WTC11 (cell line): Measurements from ENCODE around the gene ANTXR1.

Experiments
- AFF4 ChIP-seq: sonication (generic); formaldehyde crosslinking; IDR thresholded peaks from 2 replicates; pipeline ENCODE4 v1.8.1; 2023; ENCODE audit warnings: mild to moderate bottlenecking, missing genetic modification reagents, borderline replicate concordance
- CREB1 ChIP-seq: sonication (generic); formaldehyde crosslinking; IDR thresholded peaks from 2 replicates; pipeline ENCODE4 v1.8.0; 2023; ENCODE audit warnings: mild to moderate bottlenecking, missing genetic modification reagents
- CTCF ChIP-seq: fragments of 200-600 bp; IDR thresholded peaks from 2 replicates; pipeline ENCODE4 v1.8.0; 2022; ENCODE audit warnings: antibody characterized with exemption
- FOXP1 ChIP-seq: sonication (generic); formaldehyde crosslinking; IDR thresholded peaks from 2 replicates; pipeline ENCODE4 v1.8.0; 2022; ENCODE audit warnings: missing genetic modification reagents, mild to moderate bottlenecking, moderate library complexity, borderline replicate concordance
- GABPB1 ChIP-seq: sonication (generic); formaldehyde crosslinking; IDR thresholded peaks from 2 replicates; pipeline ENCODE4 v1.8.1; 2023; ENCODE audit warnings: mild to moderate bottlenecking, missing genetic modification reagents
- OVOL2 ChIP-seq: fragments of 250-450 bp; sonication (Bioruptor Pico); IDR thresholded peaks from 2 replicates; pipeline ENCODE4 v1.9.0; 2021; ENCODE audit warnings: mild to moderate bottlenecking, borderline replicate concordance
- STAT6 ChIP-seq: sonication (generic); formaldehyde crosslinking; conservative IDR thresholded peaks from 2 replicates; pipeline ENCODE4 v1.8.1; 2023; ENCODE audit warnings: mild to moderate bottlenecking, low read depth, missing genetic modification reagents, moderate library complexity
- ZNF396 ChIP-seq: fragments of 250-450 bp; sonication (Bioruptor Pico); IDR thresholded peaks from 2 replicates; pipeline ENCODE4 v1.8.0; 2021; ENCODE audit warnings: mild to moderate bottlenecking, moderate library complexity, borderline replicate concordance
- ZSCAN18 ChIP-seq: fragments of 250-450 bp; sonication (Bioruptor Pico); IDR thresholded peaks from 2 replicates; pipeline ENCODE4 v2.1.2; 2022; ENCODE audit warnings: mild to moderate bottlenecking, moderate library complexity

- TF ChIP-seq CTCF = no peak
- TF ChIP-seq ZNF396 (CRISPR knock-in tag) = no peak
- no peak for TF ChIP-seq STAT6 (CRISPR knock-in tag)
- TF ChIP-seq FOXP1 (CRISPR knock-in tag) = no peak
- no peak for TF ChIP-seq ZSCAN18
- no peak for TF ChIP-seq GABPB1
- TF ChIP-seq CREB1 (CRISPR knock-in tag) = no peak
- no peak for TF ChIP-seq AFF4 (CRISPR knock-in tag)
- TF ChIP-seq OVOL2 (CRISPR knock-in tag) = no peak
These were observed 41.5 kb downstream of the ANTXR1 start for GRCh38 chr2:69054431-69054830.
